Middle frontal gyrus (tissue), 1 donor: Measurements from ENCODE around the gene SYT8.

Source experiments
- DNase-seq: peaks from one replicate; pipeline ENCODE4 v3.0.0-alpha.2; 2015; ENCODE audit warnings: low spot score; ENCODE audit errors: extremely low spot score

SYT8 gene

GRCh38 chr11:1844221-1845094, 9.7 kb downstream of the SYT8 start:
- DNase-seq = no peak

- DNase-seq = no peak
Measured at GRCh38 chr11:1845095-1845429, 10.3 kb downstream of the SYT8 start.

- no peak for DNase-seq
Measured at GRCh38 chr11:1845561-1846452, 11.0 kb downstream of the SYT8 start.

GRCh38 chr11:1846453-1846932, 11.7 kb downstream of the SYT8 start:
- no peak for DNase-seq

- DNase-seq = no peak
Measured at GRCh38 chr11:1847006-1847735, 12.4 kb downstream of the SYT8 start.

GRCh38 chr11:1847926-1848639, 13.3 kb downstream of the SYT8 start:
- DNase-seq = no peak

GRCh38 chr11:1848640-1849430, 14.0 kb downstream of the SYT8 start:
- DNase-seq = no peak

- no peak for DNase-seq
Measured at GRCh38 chr11:1851468-1852180, 16.8 kb downstream of the SYT8 start.

GRCh38 chr11:1852271-1852876, 17.6 kb downstream of the SYT8 start:
- no peak for DNase-seq

- DNase-seq = no peak
Measured at GRCh38 chr11:1852877-1853276, 18.1 kb downstream of the SYT8 start, which contains the start of gene LSP1. TSS of gene LSP1 (plus strand) at chr11:1853084. CDS start at chr11:1853145, 61 bp downstream.

- DNase-seq = no peak
Measured at GRCh38 chr11:1853376-1854131, 18.8 kb downstream of the SYT8 start.

- no peak for DNase-seq
Measured at GRCh38 chr11:1854132-1854948, 19.6 kb downstream of the SYT8 start.

- DNase-seq = no peak
Measured at GRCh38 chr11:1854949-1855885, 20.4 kb downstream of the SYT8 start.

- no peak for DNase-seq
Measured at GRCh38 chr11:1855886-1856265, 21.1 kb downstream of the SYT8 start.

GRCh38 chr11:1856306-1857005, 21.7 kb downstream of the SYT8 start:
- DNase-seq = no peak

- DNase-seq = no peak
Measured at GRCh38 chr11:1857064-1857463, 22.3 kb downstream of the SYT8 start.
